ENCODE results near the gene WNT5A.

- TF ChIP-seq NR3C1 (IDR thresholded peaks at IDR 0.05) (no peak), JUN (IDR thresholded peaks at IDR 0.05) (no peak), MAX (IDR thresholded peaks at IDR 0.05) (no peak), RAD21 (conservative IDR thresholded peaks at IDR 0.05 in 1 of 2, IDR thresholded peaks at IDR 0.05 in 1 of 2) (no peak), ZC3H11A (IDR thresholded peaks at IDR 0.05) (no peak), EP300 (IDR thresholded peaks at IDR 0.05) (no peak)
Measured at GRCh38 chr3:55505776-55506175, 18.7 kb upstream of the WNT5A start.
